HL-60 (cell line): ENCODE results near the gene LIPG.

ENCODE experiments used
- GABPA ChIP-seq: IDR thresholded peaks from 2 replicates; pipeline ENCODE4 v1.6.1; 2012; ENCODE audit warnings: low read depth
- POLR2AphosphoS5 ChIP-seq: IDR thresholded peaks from 2 replicates; pipeline ENCODE4 v1.6.1; 2012; ENCODE audit warnings: low read depth
- SPI1 ChIP-seq: IDR thresholded peaks from 2 replicates; pipeline ENCODE4 v1.6.1; 2012; ENCODE audit warnings: low read depth, mild to moderate bottlenecking, borderline replicate concordance
- TF ChIP-seq, protein P1 (sequence below): IDR thresholded peaks from one replicate; pipeline ENCODE4 v1.5.1; 2011; ENCODE audit warnings: low read length, control low read depth, inconsistent platforms; ENCODE audit not compliant: insufficient read depth

GRCh38 chr18:49555641-49556040 lies 6.2 kb upstream of the LIPG start:
- TF ChIP-seq, protein P1, sequence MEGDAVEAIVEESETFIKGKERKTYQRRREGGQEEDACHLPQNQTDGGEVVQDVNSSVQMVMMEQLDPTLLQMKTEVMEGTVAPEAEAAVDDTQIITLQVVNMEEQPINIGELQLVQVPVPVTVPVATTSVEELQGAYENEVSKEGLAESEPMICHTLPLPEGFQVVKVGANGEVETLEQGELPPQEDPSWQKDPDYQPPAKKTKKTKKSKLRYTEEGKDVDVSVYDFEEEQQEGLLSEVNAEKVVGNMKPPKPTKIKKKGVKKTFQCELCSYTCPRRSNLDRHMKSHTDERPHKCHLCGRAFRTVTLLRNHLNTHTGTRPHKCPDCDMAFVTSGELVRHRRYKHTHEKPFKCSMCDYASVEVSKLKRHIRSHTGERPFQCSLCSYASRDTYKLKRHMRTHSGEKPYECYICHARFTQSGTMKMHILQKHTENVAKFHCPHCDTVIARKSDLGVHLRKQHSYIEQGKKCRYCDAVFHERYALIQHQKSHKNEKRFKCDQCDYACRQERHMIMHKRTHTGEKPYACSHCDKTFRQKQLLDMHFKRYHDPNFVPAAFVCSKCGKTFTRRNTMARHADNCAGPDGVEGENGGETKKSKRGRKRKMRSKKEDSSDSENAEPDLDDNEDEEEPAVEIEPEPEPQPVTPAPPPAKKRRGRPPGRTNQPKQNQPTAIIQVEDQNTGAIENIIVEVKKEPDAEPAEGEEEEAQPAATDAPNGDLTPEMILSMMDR: no peak
- TF ChIP-seq POLR2AphosphoS5 (no peak), GABPA (no peak), SPI1 (no peak)
